Memory B cell (primary cell): ENCODE measurements around the gene TEPSIN.

Experiments used
- ATAC-seq: fragments of 150-1000 bp; cut with Tn5 transposase; 2 replicates; pipeline ENCODE4 v1.10.0; 2021; ENCODE audit warnings: low read depth, mild to moderate bottlenecking, moderate library complexity
- DNase-seq, 2 donors: peaks; one replicate each; pipeline ENCODE4 v3.0.0; 2022; ENCODE audit warnings: low spot score in 2 of 2
- H3K27ac Mint-ChIP-seq: one replicate; pipeline ENCODE4 v1.8.0; 2022; ENCODE audit warnings: mild to moderate bottlenecking, moderate library complexity, mixed read lengths
- H3K27me3 Mint-ChIP-seq: one replicate; pipeline ENCODE4 v1.8.0; 2022; ENCODE audit warnings: mixed read lengths
- H3K36me3 Mint-ChIP-seq: one replicate; pipeline ENCODE4 v1.8.0; 2022; ENCODE audit warnings: mild to moderate bottlenecking, mixed read lengths
- H3K4me1 Mint-ChIP-seq: one replicate; pipeline ENCODE4 v1.8.0; 2022; ENCODE audit warnings: mixed read lengths
- H3K4me3 Mint-ChIP-seq: one replicate; pipeline ENCODE4 v1.8.0; 2022; ENCODE audit warnings: mild to moderate bottlenecking, moderate library complexity, mixed read lengths
- H3K9me3 Mint-ChIP-seq: one replicate; pipeline ENCODE4 v1.8.0; 2022; ENCODE audit warnings: mixed read lengths

TEPSIN gene

GRCh38 chr17:81184555-81184954 is 54.3 kb downstream of the TEPSIN start:
- H3K27me3 Mint-ChIP-seq, result peaks cover 5% of the 10 kb centered on the region
- H3K27ac Mint-ChIP-seq, result no peak overlapping the region
- H3K9me3 Mint-ChIP-seq, result no peaks in the 10 kb centered on the region

GRCh38 chr17:81183807-81184206 is 55.0 kb downstream of the TEPSIN start:
- Mint-ChIP-seq H3K9me3 (no peaks in the 10 kb centered on the region), H3K27ac (no peak overlapping the region), H3K4me1 (no peaks in the 10 kb centered on the region), H3K36me3 (no peaks in the 10 kb centered on the region), H3K27me3 (peaks cover 5% of the 10 kb centered on the region), H3K4me3 (no peak overlapping the region)
- ATAC-seq, result no peak
- no peak for DNase-seq

More at GRCh38 chr17:81184555-81184954, 54.3 kb downstream of the TEPSIN start:
- DNase-seq (no peak), ATAC-seq (no peak)
- H3K36me3 Mint-ChIP-seq, result peaks cover 2% of the 10 kb centered on the region
- H3K4me3 Mint-ChIP-seq, result no peak overlapping the region
- no peaks in the 10 kb centered on the region for H3K4me1 Mint-ChIP-seq

GRCh38 chr17:81183316-81183715 is 55.5 kb downstream of the TEPSIN start:
- ATAC-seq (no peak), DNase-seq (no peak)
- Mint-ChIP-seq H3K27ac (no peak overlapping the region), H3K9me3 (no peaks in the 10 kb centered on the region), H3K4me1 (no peaks in the 10 kb centered on the region), H3K27me3 (peaks cover 5% of the 10 kb centered on the region), H3K4me3 (no peak overlapping the region), H3K36me3 (no peaks in the 10 kb centered on the region)

DNA sequence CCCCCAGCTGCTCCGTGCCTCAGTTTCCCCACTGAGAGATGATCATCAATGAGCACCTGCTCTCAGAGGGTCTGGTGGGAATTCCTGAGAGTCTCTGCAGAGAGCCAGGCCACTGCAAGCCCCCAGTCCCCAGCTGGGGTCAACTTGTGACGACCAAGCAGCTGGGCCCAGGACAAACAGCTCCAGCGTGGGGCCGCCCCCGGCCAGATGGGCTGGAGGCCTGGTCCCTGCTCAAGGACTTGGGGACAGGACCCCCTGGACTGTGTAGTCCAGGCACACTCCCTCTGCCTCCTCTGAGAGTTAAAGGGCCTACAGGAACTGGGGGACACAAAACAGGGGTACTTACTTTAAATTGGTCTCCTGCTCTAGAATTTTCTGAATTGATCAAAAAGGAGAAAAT is 56.3 kb downstream of the TEPSIN start:
- H3K9me3 Mint-ChIP-seq, result no peaks in the 10 kb centered on the region
- DNase-seq, result no peak
- H3K4me3 Mint-ChIP-seq, result no peak overlapping the region
- ATAC-seq, result no peak
- no peaks in the 10 kb centered on the region for H3K36me3 Mint-ChIP-seq
- H3K27ac Mint-ChIP-seq, result no peak overlapping the region
- H3K27me3 Mint-ChIP-seq, result peaks cover 5% of the 10 kb centered on the region
- H3K4me1 Mint-ChIP-seq, result no peaks in the 10 kb centered on the region

DNA sequence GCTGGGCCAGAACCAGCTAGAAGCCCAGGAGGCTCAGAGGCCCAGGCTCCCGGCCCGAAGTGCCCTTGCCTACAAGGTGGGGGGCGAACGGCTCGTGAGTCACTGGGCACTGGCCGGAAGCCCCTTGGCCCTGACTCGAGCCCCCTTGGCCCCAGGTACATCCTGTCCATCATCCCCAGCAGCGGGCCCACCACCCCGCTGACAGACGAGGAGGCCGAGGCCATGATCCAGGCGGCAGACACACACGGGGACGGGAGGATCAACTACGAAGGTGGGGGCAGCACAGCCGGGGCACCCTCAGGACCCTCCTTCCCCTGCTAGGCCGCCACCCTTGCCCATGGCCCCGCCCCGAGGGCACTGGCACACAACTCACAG is 57.1 kb downstream of the TEPSIN start:
- Mint-ChIP-seq H3K4me1 (no peaks in the 10 kb centered on the region), H3K4me3 (no peak overlapping the region), H3K36me3 (no peaks in the 10 kb centered on the region), H3K27me3 (peaks cover 5% of the 10 kb centered on the region), H3K9me3 (no peaks in the 10 kb centered on the region), H3K27ac (no peak overlapping the region)
- DNase-seq (no peak), ATAC-seq (no peak)

DNA sequence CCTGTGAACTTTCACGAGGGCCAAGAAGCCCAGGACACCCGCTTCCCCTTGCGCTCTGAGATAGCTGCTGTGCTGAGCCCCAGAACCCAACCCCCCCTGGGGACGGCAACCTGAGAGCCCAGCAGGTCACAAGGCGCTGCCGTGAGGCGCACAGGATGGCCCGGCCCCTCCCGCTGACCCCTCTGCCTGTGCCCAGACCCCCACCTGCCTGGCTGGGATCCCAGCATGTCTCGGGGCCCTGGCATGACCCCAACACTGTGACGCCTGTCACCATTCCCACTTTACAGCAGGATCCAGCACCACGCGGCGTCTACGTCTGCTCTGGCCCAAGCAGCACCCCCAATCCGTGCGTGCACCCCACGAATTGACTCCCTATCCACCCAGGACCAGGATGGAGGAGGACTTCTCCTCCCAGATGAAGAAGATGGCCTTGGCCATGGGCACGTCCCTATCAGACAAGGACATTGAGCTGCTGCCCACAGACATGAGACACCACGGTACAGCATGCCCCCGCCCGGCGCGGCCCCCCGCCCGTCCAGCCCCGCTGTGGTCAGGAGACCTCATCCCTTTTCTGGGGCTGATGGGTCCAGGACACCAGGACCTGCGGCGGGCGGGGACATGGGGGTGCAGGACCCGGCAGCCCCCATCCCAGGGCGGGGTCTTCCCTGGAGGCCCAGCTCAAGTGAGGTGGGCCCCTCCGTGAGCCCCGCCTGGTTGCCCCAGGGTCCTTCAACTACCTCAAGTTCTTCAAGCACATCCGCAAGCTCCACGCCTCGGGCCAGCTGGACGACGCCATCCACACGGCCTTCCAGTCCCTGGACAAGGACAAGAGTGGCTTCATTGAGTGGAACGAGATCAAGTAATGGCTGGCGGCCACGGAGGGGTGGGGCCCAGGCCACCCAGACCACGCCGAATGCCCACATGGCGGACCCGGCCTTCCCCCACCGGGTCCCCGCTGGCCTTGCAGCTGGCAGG is 57.7 kb downstream of the TEPSIN start:
- no peaks in the 10 kb centered on the region for H3K36me3 Mint-ChIP-seq

GRCh38 chr17:81179861-81180260 is 59.0 kb downstream of the TEPSIN start:
- H3K9me3 Mint-ChIP-seq, result peaks cover 3% of the 10 kb centered on the region
- H3K4me3 Mint-ChIP-seq, result no peak overlapping the region
- H3K36me3 Mint-ChIP-seq, result peaks cover 3% of the 10 kb centered on the region
- peaks cover 5% of the 10 kb centered on the region for H3K27me3 Mint-ChIP-seq
- no peak overlapping the region for H3K27ac Mint-ChIP-seq
- DNase-seq (no peak), ATAC-seq (no peak)
- H3K4me1 Mint-ChIP-seq, result no peaks in the 10 kb centered on the region

More for the DNA sequence above, 57.7 kb downstream of the TEPSIN start:
- no peak overlapping the region for H3K27ac Mint-ChIP-seq
- no peaks in the 10 kb centered on the region for H3K9me3 Mint-ChIP-seq
- ATAC-seq, result no peak
- DNase-seq, result no peak
- H3K4me3 Mint-ChIP-seq, result no peak overlapping the region
- peaks cover 5% of the 10 kb centered on the region for H3K27me3 Mint-ChIP-seq
- no peaks in the 10 kb centered on the region for H3K4me1 Mint-ChIP-seq

DNA sequence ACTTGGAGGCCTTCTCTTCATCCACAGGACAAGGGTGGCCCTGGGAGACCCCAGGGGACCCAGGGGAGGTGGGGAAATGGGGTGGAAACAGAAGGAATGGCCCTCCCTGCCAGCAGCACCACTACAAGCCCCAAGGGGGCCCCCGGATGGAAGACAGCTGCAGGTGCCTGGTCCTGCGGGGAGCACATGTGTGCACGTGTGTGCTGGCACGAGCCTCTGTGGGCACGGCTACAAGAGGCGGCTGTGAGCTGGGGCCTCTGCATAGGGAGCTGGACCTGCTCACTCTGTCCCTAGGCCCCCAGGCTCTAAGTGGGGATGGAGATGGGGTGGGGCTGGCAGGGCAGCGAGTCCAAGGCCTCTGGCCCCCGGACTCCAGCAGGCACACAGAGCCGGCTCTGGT is 59.6 kb downstream of the TEPSIN start:
- Mint-ChIP-seq H3K36me3 (peaks cover 3% of the 10 kb centered on the region), H3K27me3 (peaks cover 4% of the 10 kb centered on the region), H3K4me3 (no peak overlapping the region), H3K9me3 (peaks cover 3% of the 10 kb centered on the region), H3K4me1 (no peaks in the 10 kb centered on the region), H3K27ac (no peak overlapping the region)
- DNase-seq (no peak), ATAC-seq (no peak)
